GM19025 (cell line): Measurements from ENCODE around the gene BCL3.

Experiments used
- ATAC-seq: cut with Tn5 transposase; IDR thresholded peaks from one replicate; pipeline ENCODE4 v1.9.1; 2021; ENCODE audit warnings: mild to moderate bottlenecking, low read depth, moderate library complexity; ENCODE audit not compliant: unreplicated experiment

BCL3 gene

GRCh38 chr19:44782729-44783128 is 34.2 kb downstream of the BCL3 start:
- no peak for ATAC-seq

GRCh38 chr19:44783545-44783944 is 35.0 kb downstream of the BCL3 start:
- ATAC-seq = no peak

GRCh38 chr19:44785271-44785670 is 36.8 kb downstream of the BCL3 start:
- ATAC-seq = no peak

GRCh38 chr19:44785993-44786392 is 37.5 kb downstream of the BCL3 start:
- ATAC-seq = no peak

- ATAC-seq = no peak
Observed at GRCh38 chr19:44788971-44789370, 40.5 kb downstream of the BCL3 start.

- ATAC-seq = no peak
Observed at GRCh38 chr19:44789943-44790483, 41.5 kb downstream of the BCL3 start.

GRCh38 chr19:44792281-44792680 is 43.8 kb downstream of the BCL3 start:
- no peak for ATAC-seq

GRCh38 chr19:44794610-44795009 is 46.1 kb downstream of the BCL3 start:
- ATAC-seq = no peak

- no peak for ATAC-seq
Observed at GRCh38 chr19:44795398-44795987, 47.0 kb downstream of the BCL3 start.

- ATAC-seq = no peak
Observed at GRCh38 chr19:44796701-44797115, 48.2 kb downstream of the BCL3 start.

GRCh38 chr19:44799627-44800346 is 51.3 kb downstream of the BCL3 start:
- no peak for ATAC-seq

- no peak for ATAC-seq
Observed at GRCh38 chr19:44800461-44800860, 52.0 kb downstream of the BCL3 start.

- ATAC-seq = no peak
Observed at GRCh38 chr19:44803442-44804428, 55.2 kb downstream of the BCL3 start.

- ATAC-seq = no peak
Observed at GRCh38 chr19:44806291-44806690, 57.8 kb downstream of the BCL3 start.

GRCh38 chr19:44807162-44807561 is 58.7 kb downstream of the BCL3 start:
- no peak for ATAC-seq

- ATAC-seq = no peak
Observed at GRCh38 chr19:44807652-44808462, 59.3 kb downstream of the BCL3 start.

- ATAC-seq = no peak
Observed at GRCh38 chr19:44808463-44809371, 60.2 kb downstream of the BCL3 start, which contains the start of gene BCAM. Gene BCAM, plus strand, starts transcription at chr19:44809103. Its CDS starts 22 bp downstream, at chr19:44809125.
